ENCODE data around the gene DUS1L.

The DUS1L gene

DNA sequence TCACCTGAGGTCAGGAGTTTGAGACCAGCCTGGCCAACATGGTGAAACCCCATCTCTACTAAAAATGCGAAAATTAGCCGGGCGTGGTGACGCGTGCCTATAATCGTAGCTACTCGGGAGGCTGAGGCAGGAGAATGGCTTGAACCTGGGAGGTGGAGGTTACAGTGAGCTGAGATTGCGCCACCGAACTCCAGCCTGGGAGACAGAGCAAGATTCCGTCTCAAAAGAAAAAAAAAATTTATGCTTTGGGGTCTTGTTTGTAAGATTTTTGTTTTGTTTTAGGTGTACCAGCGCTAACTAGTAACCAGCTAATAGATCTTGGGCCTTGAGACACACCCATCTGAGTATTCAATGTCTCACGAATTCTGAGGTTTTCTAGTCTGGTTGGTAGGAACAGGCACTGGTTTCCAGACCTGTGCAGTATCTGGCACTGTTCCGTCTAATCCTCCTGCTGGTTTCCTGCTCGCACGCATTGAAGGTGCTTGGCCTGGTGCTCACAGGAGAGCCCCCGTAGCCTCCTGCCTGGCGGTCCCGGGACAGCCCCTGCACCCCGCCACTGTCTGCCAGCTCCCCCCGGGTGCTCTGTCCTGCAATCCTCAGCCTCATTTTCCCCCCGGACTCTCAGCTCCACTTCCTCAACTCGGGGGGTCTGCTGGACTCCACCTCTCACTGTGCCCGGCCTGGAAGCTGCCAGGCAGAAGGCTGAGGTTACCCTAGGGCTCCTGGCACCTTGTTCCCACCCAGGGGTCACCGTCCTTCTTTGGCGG lies 10.6 kb upstream of the DUS1L start:
- DNase-seq = peak; percentile 54

DNA sequence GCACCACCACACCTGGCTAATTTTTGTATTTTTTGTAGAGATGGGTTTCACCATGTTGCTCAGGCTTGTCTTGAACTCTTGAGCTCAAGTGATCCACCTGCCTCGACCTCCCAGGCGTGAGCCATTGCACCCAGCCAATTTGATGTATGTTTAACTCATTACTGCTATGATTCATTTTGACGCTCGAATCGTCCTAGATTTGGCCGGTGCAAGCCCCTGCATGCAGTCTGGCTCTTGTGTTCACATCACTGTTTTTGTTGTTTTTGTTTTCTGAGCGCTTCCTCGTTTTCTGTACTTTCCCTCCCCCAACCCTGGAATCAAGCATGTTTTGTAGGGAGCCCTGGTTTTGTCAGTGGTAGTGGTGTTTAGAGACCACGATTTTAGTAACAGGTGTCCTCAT lies 7.8 kb upstream of the DUS1L start:
- no peak for DNase-seq

- DNase-seq = no peak
These were observed 7.2 kb upstream of the DUS1L start for GRCh38 chr17:82072827-82073226.

- no peak for DNase-seq
These were observed 5.0 kb upstream of the DUS1L start for GRCh38 chr17:82070611-82071010.

DNA sequence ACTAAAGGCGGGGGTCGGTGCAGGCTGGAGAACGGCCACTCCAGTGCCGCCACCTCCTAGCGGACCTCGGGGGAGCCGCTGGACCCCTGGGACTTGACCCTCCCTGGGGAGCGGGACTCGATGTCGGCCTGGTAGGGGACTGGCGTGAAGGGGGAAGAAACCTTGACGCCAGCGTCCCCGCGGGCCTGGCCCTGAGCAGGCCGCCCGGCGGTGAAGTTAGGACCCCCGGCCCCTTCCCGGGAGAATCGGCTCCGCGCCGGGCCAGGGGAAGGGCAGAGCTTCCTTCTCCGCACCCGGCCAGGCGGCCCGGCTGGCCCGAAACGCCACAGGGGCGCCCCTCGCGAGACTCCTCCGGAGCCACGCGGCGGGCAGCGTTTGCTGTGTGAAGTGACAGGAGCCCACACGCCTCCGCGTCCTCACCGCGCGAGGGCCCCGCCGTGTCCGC lies 389 bp downstream of the DUS1L start:
- peak; percentile 38 for DNase-seq

DNA sequence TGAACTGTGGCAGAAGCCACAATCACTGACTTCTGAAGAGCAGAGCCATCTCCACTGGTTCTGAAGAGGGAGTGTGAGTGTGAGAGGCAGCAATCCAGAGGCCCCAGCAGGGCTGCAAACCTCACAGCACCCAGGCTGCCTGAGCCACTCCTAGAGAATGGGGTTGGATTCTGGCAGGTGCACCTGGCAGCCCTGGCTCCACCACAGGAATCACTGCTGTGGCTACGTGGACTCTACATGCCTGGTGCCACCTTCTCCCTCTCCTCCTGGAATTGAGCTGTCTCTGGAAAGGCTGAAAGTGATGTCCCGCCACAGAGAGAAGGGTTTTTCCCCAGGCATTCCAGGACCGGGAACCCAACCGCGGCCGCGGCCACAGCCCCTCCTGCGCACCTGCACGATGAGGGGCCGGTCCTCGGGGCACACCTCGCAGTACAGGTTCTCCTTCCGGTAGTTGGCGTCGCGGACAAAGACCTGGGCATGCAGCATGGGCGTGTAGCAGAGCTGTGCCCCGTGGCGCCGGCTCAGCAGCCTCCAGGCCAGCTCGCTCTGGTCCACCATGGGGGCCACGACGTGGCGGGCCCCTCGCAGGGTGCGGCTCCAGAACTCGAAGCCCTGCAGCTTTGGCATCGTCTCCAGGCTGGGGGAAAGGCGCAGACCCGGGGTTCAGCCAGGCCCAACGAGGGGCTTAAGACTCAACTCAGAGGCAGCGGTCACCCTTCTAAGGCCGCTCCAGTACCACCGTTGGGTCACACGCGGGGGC lies 991 bp downstream of the DUS1L start:
- DNase-seq = no peak

DNA sequence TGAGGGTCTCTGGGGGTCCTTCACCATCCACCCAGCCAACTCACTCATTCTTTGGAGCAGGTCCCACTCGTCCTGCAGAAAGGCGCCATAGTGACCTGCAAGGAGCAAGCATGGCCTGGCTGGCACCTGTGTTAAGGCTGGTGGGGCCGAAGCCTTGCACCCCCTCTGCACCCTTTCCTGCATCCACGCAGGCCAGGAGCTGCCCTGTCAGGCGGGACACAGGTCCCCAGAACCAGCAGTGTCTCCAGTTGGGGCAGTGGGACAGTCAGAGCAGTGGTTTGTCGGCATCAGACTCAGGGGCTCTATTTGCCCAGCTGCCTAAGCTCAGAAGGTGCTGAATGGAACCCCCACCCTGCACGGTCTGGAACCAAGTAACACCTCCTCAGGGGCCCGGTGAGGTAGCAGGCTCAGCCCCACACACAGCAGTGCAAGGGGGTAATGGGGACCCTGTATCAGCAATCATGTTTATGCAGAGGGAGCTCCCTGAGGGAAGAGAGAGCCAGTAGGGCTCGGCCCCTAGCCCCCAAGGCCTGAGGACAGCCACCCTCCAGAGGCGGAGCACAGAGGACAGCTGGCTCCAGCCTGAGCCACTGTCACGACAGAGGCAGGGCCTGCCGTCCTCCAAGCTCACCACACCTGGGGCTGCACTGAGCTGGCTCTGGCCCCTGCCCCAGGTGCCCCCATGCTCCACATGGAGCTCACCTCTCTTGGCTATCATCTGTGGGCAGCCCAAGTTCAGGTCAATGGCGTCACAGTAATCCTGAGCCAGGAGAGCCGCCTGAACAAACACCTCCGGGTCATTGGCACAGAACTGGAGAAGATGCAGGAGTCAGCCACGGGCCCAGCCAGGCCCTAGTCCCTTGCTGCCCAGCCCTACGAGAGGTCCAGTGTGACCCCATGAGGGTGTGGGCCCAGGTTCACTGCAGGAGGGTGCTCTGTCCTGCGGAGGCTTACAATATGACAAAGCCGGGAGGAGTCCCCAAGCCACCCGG lies 1.9 kb downstream of the DUS1L start:
- DNase-seq = no peak

GRCh38 chr17:82062984-82063368 lies 2.6 kb downstream of the DUS1L start:
- DNase-seq = no peak

GRCh38 chr17:82062076-82062983 lies 3.3 kb downstream of the DUS1L start:
- no peak for DNase-seq

GRCh38 chr17:82061047-82061925 lies 4.3 kb downstream of the DUS1L start:
- DNase-seq = no peak

DNA sequence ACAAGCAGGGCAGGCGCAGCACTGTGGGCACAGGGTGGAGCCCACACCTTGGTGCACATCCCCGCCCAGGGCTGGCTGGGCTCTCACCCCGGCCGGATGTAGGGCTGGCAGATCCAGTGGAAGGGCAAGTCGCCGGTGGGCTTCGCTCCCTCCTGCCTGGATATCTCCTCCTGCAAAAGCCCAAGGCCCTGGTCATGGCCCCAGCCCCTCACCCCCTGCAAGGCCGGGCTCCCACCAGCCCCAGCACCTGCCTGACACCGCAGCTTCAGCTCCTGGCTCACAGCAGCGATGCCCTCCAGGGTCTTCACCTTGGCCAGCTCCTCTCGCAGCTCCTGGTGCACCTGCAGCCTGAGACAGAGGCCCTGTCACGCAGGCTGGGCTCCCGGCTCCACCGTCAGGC lies 5.0 kb downstream of the DUS1L start:
- no peak for DNase-seq

DNA sequence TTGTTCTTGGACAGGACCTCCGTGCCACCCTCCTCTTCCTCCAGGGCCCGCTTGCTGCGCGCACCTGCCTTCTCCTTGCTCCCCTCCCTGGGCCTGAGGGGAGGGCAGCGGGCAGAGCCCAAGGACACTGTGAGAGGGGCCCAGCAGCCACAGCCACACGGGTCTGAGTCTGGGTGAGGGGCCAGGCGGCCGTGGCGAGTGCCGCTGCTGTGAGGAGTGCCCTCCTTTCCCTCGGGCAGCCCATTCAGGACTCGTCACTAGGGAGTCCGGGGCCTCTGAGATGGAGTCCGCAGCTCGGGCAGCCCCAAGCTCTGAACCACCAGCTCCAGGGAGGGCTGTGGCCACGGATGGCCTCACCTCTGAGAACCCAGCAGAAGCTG lies 5.6 kb downstream of the DUS1L start:
- no peak for DNase-seq

GRCh38 chr17:82059272-82060000 lies 6.2 kb downstream of the DUS1L start:
- DNase-seq = no peak

DNA sequence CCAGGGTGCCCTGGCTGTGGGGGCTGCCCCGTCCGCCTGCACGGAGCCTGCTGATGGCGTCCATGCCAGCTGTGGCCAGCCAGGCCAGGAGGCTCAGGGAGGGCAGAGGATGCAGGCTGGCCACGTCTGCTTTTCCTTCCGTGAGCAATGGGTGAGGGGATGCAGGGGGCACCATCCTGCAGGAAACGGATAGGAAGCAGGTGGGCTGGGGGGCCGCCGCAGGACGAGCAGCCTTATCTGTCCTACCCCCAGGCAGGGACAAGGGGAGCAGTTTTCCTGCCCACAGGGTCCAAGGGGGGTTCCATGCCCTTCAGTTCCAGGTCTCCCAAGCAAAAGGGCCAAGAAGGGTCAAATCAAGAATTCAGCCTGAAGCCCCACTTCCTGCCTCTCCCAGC lies 6.8 kb downstream of the DUS1L start:
- DNase-seq = no peak

DNA sequence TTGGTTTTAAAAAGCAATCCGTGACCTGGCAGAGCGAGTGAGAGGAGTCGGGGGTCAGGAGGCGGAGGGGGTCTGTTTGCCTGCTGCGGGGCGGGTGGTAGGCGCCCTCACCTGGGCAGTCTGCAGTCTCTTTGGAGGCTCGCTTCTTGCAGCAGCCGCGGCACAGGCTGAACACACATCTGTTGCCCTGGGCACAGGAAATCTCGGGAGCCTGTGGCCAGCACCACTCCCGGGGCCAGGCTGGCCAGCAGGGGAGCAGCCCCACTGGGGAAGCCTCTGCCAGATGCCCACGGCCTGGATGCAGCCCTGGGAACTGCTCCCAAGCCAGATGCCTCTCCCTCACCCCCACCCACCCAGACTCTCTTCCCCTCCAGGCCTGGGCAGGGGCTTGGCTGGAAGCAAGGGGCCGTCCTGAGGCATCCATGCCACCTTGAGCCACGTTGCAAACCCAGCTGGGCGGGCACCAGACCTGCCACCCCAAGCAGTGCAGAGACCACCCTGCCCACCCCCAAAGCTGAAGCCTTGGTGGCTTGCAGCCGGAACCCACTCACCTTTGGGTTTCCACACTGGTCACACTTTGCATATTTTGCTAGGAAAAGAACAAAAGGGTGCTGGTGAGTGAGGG lies 7.3 kb downstream of the DUS1L start:
- DNase-seq = no peak

GRCh38 chr17:82056729-82057621 lies 8.6 kb downstream of the DUS1L start:
- DNase-seq = no peak

DNA sequence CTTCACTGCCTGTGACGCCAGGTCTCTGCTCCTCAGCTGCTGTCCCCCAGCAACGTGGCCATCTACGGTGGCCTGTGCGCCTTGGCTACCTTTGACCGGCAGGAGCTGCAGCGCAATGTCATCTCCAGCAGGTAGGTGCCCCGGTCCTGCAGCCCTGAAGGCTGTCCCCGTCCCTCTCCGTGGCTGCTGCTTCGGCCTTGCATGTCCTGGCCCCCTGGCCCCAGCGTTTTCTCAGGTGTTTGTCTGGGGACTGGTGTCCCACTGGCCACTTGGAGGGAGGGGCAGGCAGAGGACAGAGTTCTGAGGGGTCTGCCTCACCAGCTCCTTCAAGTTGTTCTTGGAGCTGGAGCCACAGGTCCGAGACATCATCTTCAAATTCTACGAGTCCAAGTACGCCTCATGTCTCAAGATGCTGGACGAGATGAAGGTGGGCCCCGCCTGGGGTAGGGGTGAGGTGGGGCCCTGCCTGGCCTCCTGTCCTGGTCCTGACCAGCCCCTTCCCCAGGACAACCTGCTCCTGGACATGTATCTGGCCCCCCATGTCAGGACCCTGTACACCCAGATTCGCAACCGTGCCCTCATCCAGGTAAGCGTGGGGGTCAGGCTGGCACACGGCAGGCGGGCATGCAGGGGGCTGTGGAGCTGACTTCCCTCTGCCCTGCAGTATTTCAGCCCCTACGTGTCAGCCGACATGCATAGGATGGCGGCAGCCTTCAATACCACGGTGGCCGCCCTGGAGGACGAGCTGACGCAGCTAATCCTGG lies 9.5 kb downstream of the DUS1L start:
- DNase-seq = no peak

Measured in NCI-H82 (cell line).